Esophagus squamous epithelium (tissue), 4 donors: ENCODE data around the gene SLC7A9.

Experiments used
- CTCF ChIP-seq, 6 experiments: fragments of 450-650 bp in 4 of 6; fragments of 200-600 bp in 2 of 6; sonication (generic) in 2 of 6; IDR thresholded peaks; one replicate each; pipeline ENCODE4 v1.5.1; 2016 to 2019; ENCODE audit warnings: antibody characterized with exemption in 6 of 6, mild to moderate bottlenecking in 4 of 6, moderate library complexity in 4 of 6
- POLR2A ChIP-seq, 4 donors: fragments of 450-650 bp; IDR thresholded peaks; one replicate each; pipeline ENCODE4 v1.6.1; 2017; ENCODE audit warnings: antibody characterized with exemption in 4 of 4, mild to moderate bottlenecking in 4 of 4, moderate library complexity in 3 of 4

- no peak for TF ChIP-seq CTCF (IDR thresholded peaks at IDR 0.05)
- no peak for TF ChIP-seq POLR2A (IDR thresholded peaks at IDR 0.05)
Measured at GRCh38 chr19:32829345-32829896, 40.1 kb downstream of the SLC7A9 start.
